ENCODE data around the gene QRICH1. TPM values are rescaled to one million over a fixed set of nuclear protein-coding genes. Genes with fewer than 3 reads are reported as not detected.

QRICH1 gene
- total and polyA plus RNA-seq, 2 of the 13 experiments (the other 11 are each of a cell fraction or from before 2014, with no cell fraction given) = 52.6 to 102 TPM

DNA sequence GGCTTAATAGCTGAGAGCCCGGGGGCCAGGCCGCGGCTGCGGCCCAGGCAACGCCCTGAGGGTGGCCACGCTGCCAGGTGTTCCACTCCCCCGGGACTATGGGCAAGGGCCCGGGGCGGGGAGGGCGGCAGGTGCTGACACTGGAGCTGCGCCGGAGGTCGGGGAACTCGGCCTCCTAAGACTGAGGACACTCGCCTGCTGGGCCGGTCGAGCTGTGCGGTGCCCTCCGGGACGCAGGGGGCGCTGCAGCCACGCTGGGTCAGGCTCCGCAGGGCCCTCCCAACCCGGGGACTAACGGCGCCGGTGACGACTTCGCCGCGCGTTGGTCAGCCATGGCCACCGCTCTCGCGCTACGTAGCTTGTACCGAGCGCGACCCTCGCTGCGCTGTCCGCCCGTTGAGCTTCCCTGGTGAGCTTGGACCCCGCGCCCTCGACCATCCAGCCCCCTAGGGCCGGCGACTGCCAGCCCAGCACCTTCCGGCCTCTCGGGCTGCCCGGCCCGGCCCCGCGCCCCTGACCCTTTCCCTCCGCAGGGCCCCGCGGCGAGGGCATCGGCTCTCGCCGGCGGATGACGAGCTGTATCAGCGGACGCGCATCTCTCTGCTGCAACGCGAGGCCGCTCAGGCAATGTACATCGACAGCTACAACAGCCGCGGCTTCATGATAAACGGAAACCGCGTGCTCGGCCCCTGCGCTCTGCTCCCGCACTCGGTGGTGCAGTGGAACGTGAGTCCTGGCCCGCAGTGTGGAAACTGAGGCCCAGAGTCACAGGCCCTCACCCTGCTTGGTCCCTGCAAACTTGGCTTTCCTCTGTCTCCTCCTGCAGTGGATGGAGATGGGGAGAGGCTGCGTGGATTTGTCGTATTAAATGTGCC lies 71.8 kb downstream of the QRICH1 start, which contains the start of gene NDUFAF3 (continued):
- TF ChIP-seq, protein P1, sequence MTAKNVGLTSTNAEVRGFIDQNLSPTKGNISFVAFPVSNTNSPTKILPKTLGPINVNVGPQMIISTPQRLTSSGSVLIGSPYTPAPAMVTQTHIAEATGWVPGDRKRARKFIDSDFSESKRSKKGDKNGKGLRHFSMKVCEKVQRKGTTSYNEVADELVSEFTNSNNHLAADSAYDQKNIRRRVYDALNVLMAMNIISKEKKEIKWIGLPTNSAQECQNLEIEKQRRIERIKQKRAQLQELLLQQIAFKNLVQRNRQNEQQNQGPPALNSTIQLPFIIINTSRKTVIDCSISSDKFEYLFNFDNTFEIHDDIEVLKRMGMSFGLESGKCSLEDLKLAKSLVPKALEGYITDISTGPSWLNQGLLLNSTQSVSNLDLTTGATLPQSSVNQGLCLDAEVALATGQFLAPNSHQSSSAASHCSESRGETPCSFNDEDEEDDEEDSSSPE (CRISPR knock-in tag; IDR thresholded peaks at IDR 0.05) = no peak; the same call in none of the 2 replicates
- 0 out of 2 replicates have a peak, but pooled peaks have one; percentile 21 for TF ChIP-seq NCOA2 (CRISPR knock-in tag; IDR thresholded peaks at IDR 0.05)
- peak; percentile 66; the same call in 1 of the 2 replicates for TF ChIP-seq ZNF768 (CRISPR knock-in tag; IDR thresholded peaks at IDR 0.05)
- no peak for TF ChIP-seq ZNF101 (CRISPR knock-in tag; IDR thresholded peaks at IDR 0.05; ENCODE audit: borderline replicate concordance, low read depth)
- TF ChIP-seq ZFP90 (CRISPR knock-in tag; IDR thresholded peaks at IDR 0.05; ENCODE audit: borderline replicate concordance) = no peak
- no peak; the same call in none of the 2 replicates for TF ChIP-seq ARHGAP35 (CRISPR knock-in tag; IDR thresholded peaks at IDR 0.05; ENCODE audit: borderline replicate concordance)
- TF ChIP-seq ZNF737 (CRISPR knock-in tag; IDR thresholded peaks at IDR 0.05; ENCODE audit: borderline replicate concordance) = no peak; the same call in 1 of the 2 replicates
- no peak for TF ChIP-seq SNAI1 (CRISPR knock-in tag; IDR thresholded peaks at IDR 0.05; ENCODE audit: borderline replicate concordance)
- peak; percentile 82 for TF ChIP-seq SRY (CRISPR knock-in tag; IDR thresholded peaks at IDR 0.05)
- TF ChIP-seq ZNF124 (CRISPR knock-in tag; IDR thresholded peaks at IDR 0.05) = no peak
- TF ChIP-seq, protein P2, sequence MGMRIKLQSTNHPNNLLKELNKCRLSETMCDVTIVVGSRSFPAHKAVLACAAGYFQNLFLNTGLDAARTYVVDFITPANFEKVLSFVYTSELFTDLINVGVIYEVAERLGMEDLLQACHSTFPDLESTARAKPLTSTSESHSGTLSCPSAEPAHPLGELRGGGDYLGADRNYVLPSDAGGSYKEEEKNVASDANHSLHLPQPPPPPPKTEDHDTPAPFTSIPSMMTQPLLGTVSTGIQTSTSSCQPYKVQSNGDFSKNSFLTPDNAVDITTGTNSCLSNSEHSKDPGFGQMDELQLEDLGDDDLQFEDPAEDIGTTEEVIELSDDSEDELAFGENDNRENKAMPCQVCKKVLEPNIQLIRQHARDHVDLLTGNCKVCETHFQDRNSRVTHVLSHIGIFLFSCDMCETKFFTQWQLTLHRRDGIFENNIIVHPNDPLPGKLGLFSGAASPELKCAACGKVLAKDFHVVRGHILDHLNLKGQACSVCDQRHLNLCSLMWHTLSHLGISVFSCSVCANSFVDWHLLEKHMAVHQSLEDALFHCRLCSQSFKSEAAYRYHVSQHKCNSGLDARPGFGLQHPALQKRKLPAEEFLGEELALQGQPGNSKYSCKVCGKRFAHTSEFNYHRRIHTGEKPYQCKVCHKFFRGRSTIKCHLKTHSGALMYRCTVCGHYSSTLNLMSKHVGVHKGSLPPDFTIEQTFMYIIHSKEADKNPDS (CRISPR knock-in tag; IDR thresholded peaks at IDR 0.05) = peak; percentile 91
- TF ChIP-seq DR1 (CRISPR knock-in tag; IDR thresholded peaks at IDR 0.05) = no peak
- TF ChIP-seq, protein P3, sequence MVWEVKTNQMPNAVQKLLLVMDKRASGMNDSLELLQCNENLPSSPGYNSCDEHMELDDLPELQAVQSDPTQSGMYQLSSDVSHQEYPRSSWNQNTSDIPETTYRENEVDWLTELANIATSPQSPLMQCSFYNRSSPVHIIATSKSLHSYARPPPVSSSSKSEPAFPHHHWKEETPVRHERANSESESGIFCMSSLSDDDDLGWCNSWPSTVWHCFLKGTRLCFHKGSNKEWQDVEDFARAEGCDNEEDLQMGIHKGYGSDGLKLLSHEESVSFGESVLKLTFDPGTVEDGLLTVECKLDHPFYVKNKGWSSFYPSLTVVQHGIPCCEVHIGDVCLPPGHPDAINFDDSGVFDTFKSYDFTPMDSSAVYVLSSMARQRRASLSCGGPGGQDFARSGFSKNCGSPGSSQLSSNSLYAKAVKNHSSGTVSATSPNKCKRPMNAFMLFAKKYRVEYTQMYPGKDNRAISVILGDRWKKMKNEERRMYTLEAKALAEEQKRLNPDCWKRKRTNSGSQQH (CRISPR knock-in tag; IDR thresholded peaks at IDR 0.05; ENCODE audit: low read depth) = peak; percentile 60; the same call in 1 of the 2 replicates
- TF ChIP-seq ZNF350 (CRISPR knock-in tag; IDR thresholded peaks at IDR 0.05; ENCODE audit: borderline replicate concordance, low read depth) = peak; percentile 60
- no peak for TF ChIP-seq RFXANK (CRISPR knock-in tag; IDR thresholded peaks at IDR 0.05)
- TF ChIP-seq TP53 (CRISPR knock-in tag; conservative IDR thresholded peaks at IDR 0.05) = no peak; the same call in none of the 2 replicates
- TF ChIP-seq KDM5A (IDR thresholded peaks at IDR 0.05; ENCODE audit: borderline replicate concordance, low read length) = peak; percentile 86
- TF ChIP-seq HNRNPK (IDR thresholded peaks at IDR 0.05; ENCODE audit: low read depth, low read length, poor library complexity, severe bottlenecking) = peak; percentile 76
- 0 out of 2 replicates have a peak, but pooled peaks have one; percentile 74 for TF ChIP-seq ZNF44 (CRISPR knock-in tag; IDR thresholded peaks at IDR 0.05)
- TF ChIP-seq SALL2 (CRISPR knock-in tag; IDR thresholded peaks at IDR 0.05) = peak; percentile 65
- TF ChIP-seq ZNF264 (CRISPR knock-in tag; IDR thresholded peaks at IDR 0.05) = peak; percentile 83; the same call in 1 of the 2 replicates
- TF ChIP-seq ZNF766 (CRISPR knock-in tag; IDR thresholded peaks at IDR 0.05; ENCODE audit: borderline replicate concordance) = peak; percentile 61; the same call in 1 of the 2 replicates
- TF ChIP-seq ZNF33A (CRISPR knock-in tag; IDR thresholded peaks at IDR 0.05; ENCODE audit: borderline replicate concordance) = no peak; the same call in 1 of the 2 replicates
- peak; percentile 28; the same call in 1 of the 2 replicates for TF ChIP-seq ZNF143 (CRISPR knock-in tag; IDR thresholded peaks at IDR 0.05)
- TF ChIP-seq ZNF530 (CRISPR knock-in tag; IDR thresholded peaks at IDR 0.05; ENCODE audit: low read depth) = no peak
- peak; percentile 89 for TF ChIP-seq ZNF772 (CRISPR knock-in tag; IDR thresholded peaks at IDR 0.05)

Measured in HepG2 (cell line).